HL-60 (cell line): Measurements from ENCODE around the gene SDHD.

Experiments used
- CTCF ChIP-seq: IDR thresholded peaks from one replicate; pipeline ENCODE4 v1.5.1; 2011; ENCODE audit warnings: low read length, control low read depth, inconsistent platforms; ENCODE audit not compliant: insufficient read depth
- GABPA ChIP-seq: IDR thresholded peaks from 2 replicates; pipeline ENCODE4 v1.6.1; 2012; ENCODE audit warnings: low read depth
- POLR2AphosphoS5 ChIP-seq: IDR thresholded peaks from 2 replicates; pipeline ENCODE4 v1.6.1; 2012; ENCODE audit warnings: low read depth
- REST ChIP-seq: IDR thresholded peaks from 2 replicates; pipeline ENCODE4 v1.6.1; 2012; ENCODE audit warnings: low read depth; ENCODE audit not compliant: insufficient replicate concordance

GRCh38 chr11:112134473-112134872 is 47.8 kb downstream of the SDHD start:
- TF ChIP-seq POLR2AphosphoS5 (no peak), CTCF (no peak), REST (no peak), GABPA (no peak)
